NCI-H128 (cell line): ENCODE results near the gene BRI3BP.
"Not testable (repeated sequence)": the region's sequence is repeated elsewhere in the genome, so short reads cannot be mapped to it uniquely, and the experiment has no call there.

Experiments
- DNase-seq: peaks from one replicate; lab custom pipeline; 2025; ENCODE audit not compliant: unreplicated experiment; lab: John Stamatoyannopoulos, UW

Gene BRI3BP

GRCh38 chr12:125021771-125022170 lies 28.3 kb downstream of the BRI3BP start:
- no peak for DNase-seq

GRCh38 chr12:125023065-125023464 lies 29.6 kb downstream of the BRI3BP start:
- no peak for DNase-seq

GRCh38 chr12:125024949-125025563 lies 31.6 kb downstream of the BRI3BP start:
- DNase-seq: no peak

- no peak for DNase-seq
Measured at GRCh38 chr12:125025606-125026235, 32.3 kb downstream of the BRI3BP start.

DNA sequence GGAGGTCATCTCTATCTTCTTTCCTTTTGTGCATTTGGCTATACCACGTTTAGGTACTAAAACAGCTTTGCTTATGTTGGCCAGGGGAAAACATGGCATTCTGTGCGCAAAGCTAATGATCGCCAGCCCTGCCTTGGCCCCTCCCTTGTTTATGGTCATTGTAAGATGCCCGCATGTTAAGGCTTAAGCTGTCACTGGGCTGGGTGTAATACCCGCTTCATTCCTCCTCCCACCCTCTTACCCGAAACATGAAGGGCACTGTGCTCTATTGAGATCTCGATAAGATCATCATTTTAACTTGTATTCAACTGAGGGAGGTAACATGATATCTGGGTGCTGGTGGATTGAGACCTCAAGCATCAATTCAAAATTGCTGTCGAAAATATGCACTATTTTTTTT lies 34.7 kb downstream of the BRI3BP start:
- DNase-seq: no peak

DNA sequence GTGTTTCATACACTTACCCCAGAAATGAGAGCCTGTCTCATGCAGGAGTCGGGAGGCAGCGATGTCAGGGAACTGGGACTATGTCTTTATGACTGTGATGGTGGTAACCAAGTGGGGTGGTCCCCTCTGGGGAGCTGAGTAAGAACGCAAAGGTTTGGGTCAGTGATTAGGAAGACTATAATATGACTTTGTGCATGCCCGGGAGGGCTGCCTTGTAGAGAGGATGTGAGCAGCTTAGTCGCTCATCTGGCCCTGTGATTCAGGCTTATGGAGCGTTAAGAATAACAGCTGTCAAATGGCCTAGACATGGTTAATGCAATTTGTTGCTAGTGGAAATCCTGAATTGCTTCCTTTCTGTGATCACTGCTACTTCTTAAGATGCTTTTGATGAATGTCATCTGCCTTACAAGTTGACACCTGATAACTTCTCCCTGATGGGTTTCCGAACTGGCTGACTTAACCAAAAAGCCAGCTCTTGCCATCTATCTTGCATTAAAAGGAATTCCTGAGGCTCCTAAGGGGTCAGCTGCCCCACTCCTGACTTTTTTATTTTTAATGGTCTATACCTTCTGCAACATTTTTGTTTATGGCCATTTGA lies 36.4 kb downstream of the BRI3BP start:
- no peak for DNase-seq

DNA sequence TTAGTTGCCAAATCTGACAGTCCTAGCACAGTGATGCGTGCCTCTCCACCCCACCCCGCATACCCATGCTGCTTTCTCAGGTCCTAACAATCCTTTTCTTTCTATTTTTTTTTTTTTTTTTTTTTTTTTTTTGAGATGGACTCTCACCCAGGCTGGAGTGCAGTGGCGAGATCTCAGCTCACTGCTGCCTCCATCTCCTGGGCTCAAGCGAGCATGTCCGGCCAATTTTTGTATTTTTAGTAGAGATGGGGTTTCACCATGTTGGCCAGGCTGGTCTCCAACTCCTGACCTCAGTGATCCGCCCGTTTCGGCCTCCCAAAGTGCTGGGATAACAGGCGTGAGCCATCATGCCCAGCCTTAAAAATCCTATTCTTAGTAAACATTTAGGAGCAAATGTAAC lies 38.0 kb downstream of the BRI3BP start:
- DNase-seq: not testable (repeated sequence)

DNA sequence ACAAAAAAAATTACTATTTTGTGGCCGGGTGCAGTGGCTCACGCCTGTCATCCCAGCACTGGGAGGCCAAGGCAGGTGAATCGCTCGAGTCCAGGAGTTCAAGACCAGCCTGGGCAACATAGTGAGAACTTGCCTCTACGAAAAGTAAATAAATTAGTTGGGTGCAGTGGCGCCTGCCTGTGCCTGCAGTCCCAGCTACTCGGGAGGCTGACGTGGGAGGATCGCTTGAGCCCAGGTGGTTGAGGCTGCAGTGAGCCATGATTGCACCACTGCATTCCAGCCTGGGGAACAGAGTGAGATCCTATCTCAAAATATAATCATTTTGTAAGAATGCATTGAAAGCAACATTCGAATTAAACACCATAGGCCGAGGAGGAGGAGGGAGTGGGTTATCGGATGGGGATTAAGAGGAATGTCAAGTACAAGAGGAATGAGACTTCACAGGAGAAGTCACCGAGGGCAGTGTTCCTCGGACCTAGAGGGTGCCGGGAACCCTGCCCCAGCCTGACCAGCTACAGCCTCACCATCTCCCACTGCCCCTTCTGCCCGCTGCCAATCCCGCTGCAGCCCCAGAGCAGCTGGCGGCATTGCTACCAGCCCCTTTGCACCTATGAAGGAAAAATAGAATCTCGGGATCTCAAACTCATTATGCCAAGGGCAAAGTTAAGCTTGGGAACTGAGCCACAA lies 39.2 kb downstream of the BRI3BP start:
- DNase-seq: no peak

- no peak for DNase-seq
Measured at GRCh38 chr12:125033288-125033687, 39.8 kb downstream of the BRI3BP start.

DNA sequence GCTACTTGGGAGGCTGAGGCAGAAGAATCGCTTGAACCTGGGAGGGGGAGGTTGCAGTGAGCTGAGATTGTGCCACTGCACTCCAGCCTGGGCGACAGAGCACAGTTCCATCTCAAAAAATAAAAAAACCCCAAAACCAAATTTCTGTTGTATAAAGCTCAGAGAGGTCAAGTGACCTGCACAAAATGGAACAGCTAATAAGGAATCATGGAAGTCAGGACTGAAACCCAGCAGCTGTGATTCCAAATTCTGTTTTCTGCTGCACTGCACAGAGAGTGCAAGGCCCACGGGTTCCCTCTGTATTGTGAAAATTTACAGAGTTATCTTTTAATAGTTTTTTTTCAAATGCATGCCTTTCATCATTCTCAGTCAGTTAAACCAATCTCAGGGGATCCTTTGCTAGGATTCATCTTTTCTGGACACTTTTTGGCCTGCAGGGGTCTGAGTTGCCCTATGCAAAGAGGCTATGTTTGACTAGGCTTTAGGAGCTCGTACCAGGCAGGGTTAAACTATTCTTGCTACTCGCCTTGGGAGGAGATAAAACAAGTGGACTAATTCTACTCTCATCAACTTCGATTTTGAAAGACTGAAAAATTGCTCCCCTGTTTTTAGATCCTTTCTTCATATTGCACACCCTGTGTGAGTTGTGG lies 45.7 kb downstream of the BRI3BP start:
- no peak for DNase-seq

GRCh38 chr12:125049093-125049458 lies 55.6 kb downstream of the BRI3BP start:
- DNase-seq: no peak

- no peak for DNase-seq
Measured at GRCh38 chr12:125050446-125050845, 57.0 kb downstream of the BRI3BP start.

DNA sequence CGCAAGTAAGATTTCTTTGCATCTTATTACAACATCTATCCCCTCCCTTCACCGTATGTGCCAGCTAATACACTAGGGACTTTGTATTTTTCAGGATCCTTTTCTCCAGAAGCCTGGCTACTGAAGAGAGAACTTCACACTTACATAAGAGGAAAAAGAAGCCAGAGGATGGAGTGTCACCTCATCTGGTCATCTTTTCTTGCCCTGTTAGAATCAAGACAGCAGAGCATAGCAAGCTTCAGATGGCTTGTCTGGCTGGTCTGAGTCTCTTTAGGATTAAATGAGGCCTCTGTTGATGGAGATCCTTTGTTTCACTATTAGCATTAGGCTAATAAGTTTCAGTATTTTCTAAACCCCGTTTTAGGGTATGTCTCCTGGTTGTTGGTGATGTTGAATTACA lies 57.4 kb downstream of the BRI3BP start:
- DNase-seq: no peak

- no peak for DNase-seq
Measured at GRCh38 chr12:125053821-125054220, 60.4 kb downstream of the BRI3BP start.

DNA sequence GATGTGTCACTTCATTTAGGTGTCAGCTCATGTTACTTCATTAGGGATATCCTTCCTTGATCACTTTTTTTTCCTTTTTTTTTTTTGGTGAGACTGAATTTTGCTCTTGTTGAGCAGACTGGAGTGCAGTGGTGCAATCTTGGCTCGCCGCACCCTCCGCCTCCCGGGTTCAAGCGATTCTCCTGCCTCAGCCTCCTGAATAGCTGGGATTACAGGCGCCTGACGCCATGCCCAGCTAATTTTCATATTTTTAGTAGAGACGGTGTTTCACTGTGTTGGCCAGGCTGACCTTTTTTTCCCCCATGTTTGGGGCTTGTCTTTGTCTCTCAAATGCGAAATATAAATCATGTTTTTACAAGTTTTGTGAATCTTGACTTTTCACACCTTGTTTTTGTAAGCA lies 62.1 kb downstream of the BRI3BP start:
- DNase-seq: no peak

GRCh38 chr12:125056306-125056705 lies 62.9 kb downstream of the BRI3BP start:
- no peak for DNase-seq

DNA sequence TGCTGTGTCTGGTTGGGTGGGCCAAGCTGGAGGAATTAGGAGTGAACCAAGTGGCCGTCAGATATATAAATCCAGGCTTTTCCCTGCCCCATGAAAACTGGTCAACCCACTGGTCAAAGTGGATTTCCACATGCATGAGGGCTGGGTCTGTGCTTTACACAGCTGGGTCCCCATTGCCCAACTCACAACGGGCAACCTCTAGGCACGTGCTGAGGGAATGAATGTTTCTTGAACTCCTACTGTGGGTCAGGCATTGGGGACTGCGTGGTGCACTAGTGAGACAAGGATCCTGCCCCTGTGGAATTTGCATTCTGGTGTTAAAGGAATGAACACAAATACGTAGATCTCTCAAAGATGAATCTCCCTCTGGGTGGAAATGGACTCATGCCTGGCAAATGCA lies 64.3 kb downstream of the BRI3BP start:
- DNase-seq: no peak

DNA sequence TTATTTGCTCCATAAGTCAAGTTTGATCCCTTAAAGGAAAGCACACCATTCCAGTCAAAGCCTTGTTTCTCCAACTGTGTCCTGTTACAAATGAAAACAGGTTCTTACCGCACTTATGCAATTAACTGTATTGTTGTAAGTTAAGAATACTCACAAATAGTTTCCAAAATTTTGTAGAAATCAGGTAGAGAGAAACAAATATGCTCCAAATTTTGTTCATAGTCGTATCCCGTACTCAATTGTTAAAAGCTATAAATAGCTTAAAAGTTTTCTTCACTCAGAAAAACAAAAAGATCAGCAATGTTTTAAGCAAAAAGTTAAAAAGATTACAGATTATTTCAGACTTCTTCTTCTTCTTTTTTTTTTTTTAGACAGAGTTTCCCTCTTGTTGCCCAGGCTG lies 67.8 kb downstream of the BRI3BP start:
- DNase-seq: no peak

GRCh38 chr12:125063522-125063921 lies 70.1 kb downstream of the BRI3BP start:
- DNase-seq: not testable (repeated sequence)

DNA sequence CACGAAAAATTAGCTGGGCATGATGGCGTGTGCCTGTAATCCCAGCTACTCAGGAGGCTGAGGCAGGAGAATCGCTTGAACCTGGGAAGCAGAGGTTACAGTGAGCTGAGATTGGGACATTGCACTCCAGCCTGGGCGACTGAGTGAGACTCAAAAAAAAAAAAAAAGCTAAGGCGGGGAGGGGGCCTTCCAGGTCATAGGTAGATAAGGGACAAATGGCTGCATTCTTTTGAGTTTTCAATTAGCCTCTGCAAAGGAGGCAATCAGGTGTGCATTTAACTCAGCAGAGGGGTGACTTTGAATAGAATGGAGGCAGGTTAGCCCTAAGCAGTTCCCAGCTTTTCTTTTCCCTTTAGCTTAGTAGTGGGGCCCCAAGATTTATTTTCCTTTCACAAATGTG lies 71.0 kb downstream of the BRI3BP start:
- no peak for DNase-seq

DNA sequence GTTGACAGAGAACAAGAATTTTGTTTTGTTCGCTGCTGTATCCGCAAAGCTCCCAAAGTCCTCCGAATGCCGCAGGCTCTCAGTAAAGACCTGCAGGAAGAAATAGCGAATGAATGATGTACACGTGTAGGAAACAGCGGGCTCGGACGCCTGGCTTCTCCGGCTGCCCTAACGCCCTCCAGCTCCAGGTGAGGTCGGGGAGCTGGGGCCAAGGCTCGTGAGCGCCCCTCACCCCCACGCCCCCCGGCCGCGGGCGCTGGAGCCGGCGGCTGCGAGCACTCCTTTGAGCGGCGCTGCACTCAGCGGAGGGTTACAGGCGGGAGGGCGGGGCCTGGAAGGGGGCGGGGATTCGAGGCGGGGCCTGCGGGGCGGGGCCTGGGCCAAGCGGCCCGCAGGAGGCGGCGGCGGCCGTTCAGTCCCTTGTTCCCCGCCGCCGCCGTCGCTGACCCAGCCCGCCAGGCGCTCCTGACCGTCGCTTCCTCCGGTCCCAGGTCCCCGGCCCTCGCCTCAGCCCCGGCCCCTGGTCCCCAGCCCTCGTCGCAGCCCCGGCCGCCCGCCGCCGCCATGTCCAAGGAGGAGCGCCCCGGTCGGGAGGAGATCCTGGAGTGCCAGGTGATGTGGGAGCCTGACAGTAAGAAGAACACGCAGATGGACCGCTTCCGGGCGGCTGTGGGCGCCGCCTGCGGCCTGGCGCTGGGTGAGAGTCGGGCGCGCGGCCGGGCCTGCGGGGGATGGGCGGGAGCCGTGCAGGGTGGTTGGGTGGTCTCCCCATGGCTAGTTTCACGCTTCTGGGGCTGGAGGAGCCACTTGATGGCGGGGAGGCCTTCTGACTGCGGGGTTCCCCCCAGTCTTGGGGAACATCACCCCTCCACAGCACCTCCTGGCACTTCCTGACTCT lies 71.8 kb downstream of the BRI3BP start, which contains the start of gene AACS:
Gene AACS (plus strand): TSS at position 415 of the 898 bp plus-strand sequence. CDS start 150 bp downstream, at position 565.
- peak; percentile 43 for DNase-seq
